Activated CD8-positive, alpha-beta memory T cell treated with anti-CD3 and anti-CD28 coated beads, Interleukin-2, amount 50 U/mL, for 4 hours (primary cell): ENCODE measurements around the gene SNTG2.

Experiments
- DNase-seq: peaks from one replicate; pipeline ENCODE4 v3.0.0-alpha.2; 2020

The SNTG2 gene

DNA sequence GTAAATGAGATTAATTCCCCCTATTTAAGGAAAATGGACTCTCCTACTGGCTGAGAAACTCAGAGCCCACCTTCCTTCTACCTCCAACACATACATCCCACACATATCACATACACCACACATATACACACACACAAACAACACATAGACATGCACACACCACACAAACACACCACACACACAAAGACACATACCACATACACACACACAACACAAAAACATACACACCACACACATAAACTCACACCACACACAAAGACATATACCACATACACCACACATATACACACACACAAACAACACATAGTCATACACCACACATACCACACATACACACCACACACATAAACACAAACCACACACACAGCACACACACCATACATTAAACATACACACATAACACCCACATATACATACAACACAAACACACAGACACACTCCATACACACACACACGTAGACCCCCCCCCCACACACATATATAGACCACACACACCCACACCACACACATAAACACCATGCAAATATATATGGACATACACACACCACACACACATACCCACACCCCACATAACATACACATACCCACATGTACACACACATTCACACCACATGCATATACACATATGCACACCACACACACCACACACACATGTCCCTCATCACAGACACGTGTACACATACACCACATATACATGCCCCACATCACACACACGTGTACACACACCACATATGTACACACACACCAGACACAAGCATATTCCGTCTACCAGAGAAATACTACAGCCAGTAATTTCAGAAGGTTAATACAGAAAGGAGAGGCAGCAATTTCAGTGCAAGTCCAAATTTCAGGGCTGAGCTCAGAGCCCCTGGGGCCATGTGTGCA lies 204.3 kb downstream of the SNTG2 start:
- no peak for DNase-seq

DNA sequence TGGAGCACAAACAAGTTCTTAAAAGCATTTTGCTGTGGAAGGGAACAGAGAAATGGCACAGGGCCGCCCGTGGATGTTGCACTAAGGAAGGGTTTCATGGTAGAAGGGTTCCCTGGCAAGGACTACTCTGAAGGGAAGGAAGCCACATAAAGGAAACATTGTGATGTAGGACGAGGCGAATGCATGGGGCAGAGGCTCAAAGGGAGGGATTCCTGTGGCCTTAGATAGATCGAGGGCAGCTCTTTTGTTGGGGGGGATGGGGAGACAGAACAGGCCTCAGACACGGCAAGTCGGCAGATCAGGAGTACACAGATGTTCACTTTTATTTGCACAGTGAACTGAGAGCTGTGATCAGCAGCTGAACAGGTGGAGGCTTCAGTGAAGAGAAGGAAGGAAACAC lies 205.4 kb downstream of the SNTG2 start:
- DNase-seq = no peak

DNA sequence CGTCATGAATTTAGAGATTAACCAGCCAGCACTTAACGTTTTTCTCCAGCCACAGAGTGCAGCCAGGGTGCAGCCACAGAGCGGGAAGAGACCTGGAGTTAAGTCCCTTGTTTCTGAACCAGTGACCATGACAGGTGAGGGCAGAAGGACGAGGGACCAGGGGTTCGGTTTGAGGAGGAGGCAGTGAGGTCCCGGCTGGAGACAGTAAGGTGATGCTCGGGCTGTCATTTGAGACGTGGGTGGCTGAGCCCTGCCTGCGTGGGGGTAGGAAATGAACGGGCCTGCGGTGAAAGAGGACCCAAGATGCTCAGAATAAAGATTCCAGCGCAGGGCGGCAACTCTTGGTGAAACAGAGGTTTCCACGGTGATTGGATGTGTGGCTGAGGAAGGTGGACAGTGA lies 205.9 kb downstream of the SNTG2 start:
- DNase-seq = no peak

DNA sequence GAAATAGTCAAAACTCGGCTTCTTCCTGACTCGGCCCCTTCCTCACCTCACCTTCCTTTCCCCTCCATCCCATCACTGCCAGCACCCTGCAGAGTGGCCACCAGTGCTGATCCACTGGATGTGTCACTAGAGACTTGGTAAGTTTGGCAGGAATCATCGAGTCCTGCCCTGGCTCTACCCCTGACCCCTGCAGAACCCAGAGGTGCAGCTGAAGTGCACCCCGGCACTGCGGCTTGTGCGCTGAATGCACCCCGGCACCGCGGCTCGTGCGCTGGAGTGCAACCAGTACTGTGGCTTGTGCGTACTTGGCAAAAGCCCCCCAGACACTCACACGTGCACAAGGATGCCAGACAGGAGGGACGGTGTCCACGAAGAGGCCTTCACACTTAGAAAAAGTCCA lies 206.5 kb downstream of the SNTG2 start:
- DNase-seq = no peak

DNA sequence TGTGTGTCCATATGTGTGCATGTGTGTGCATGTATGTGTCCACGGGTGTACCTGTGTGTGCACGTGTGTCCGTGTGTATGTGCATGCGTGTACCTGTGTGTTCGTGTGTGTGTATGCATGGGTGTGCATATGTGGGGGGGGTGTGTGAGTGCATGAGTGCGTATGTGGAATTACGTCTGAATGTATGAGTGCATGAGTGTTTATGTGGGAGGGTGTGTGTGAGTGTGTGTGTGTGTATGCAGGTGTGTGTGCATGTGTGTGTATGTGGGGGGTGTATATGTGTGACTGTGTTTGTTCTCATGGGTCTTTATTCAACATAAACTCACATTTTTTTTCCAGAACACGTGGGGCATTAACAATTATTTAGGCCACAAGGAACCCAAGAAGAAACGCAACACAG lies 208.4 kb downstream of the SNTG2 start:
- no peak for DNase-seq

DNA sequence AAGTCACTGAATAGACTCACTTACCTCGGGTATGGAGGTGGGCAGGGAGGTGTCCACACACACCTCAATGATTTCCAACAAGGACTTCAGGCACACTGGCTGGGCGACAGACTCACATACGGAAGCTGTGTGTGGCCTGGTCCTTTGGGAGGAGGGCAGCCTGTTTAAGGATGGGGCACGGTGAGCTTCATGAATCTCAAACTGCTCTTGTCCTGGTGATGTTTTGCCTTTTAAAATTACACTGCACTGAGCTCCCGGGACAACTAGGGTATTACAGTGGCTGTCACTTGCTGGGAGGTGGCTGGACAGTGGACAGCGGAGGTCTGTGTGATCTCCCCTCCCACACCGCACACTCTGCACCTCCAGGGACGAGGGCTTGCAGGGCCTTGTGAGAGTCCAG lies 211.6 kb downstream of the SNTG2 start:
- DNase-seq = no peak

DNA sequence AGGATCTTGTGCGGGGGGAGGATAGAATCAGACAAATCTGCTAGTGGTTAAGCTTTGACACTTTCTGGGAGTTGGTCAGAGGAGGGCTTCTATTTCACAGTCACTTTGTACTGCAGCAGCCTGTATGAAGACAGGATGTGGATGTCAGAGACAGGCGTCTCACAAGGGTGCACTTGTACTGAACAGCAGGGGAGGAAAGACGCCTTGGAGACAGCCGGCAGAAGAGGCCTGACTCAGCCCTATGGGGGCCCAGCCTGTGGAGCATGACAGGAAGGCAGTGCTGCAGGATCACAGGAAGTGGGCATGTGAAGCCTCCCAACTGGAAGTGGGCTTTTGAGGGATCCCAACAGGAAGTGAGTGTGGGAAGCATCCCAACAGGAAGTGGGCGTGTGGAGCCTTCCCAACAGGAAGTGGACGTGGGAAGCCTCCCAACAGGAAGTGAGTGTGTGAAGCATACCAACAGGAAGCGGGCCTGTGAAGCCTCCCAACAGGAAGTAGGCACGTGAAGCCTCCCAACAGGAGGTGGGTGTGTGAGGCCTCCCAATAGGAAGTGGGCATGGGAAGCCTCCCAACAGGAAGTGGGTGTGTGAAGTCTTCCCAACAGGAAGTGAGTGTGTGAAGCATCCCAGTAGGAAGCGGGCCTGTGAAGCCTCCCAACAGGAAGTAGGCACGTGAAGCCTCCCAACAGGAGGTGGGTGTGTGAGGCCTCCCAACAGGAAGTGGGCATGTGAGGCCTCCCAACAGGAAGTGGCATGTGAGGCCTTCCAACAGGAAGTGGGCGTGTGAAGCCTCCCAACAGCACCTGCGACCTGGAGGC lies 212.3 kb downstream of the SNTG2 start:
- no peak for DNase-seq

DNA sequence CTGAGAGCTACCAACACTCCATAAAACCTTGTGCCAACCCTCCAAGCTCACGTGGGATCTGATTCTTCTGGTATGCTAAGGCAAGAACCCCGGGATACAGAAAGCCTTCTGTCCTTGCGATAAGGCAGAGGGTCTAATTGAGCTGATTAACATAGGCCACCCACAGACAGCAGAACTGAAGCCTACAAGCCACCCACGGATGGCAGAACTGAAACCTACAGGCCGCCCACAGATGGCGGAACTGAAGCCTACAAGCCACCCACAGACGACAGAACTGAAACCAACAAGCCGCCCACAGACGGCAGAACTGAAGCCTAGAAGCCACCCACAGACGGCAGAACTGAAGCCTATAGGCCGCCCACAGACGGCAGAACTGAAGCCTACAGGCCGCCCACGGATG lies 216.3 kb downstream of the SNTG2 start:
- no peak for DNase-seq

DNA sequence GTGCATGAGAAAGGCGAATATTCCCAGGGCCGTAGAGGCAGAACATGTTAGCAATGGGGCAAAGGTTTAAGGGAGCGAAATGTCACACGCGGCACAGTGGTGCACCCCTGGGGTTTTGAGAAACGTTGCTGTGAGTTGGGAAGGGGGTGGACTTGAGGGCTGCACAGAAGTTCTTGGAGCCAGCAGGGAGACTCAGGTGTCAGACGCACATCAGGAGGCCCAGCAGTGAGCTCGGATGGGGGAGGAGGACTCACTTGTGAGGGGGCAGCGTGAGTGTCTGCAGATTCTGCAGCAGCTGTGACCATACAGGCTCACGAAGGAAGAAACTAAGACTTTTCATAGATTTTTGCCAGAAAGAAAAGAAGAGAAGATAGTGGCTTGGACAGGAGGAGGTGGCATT lies 218.2 kb downstream of the SNTG2 start:
- no peak for DNase-seq

DNA sequence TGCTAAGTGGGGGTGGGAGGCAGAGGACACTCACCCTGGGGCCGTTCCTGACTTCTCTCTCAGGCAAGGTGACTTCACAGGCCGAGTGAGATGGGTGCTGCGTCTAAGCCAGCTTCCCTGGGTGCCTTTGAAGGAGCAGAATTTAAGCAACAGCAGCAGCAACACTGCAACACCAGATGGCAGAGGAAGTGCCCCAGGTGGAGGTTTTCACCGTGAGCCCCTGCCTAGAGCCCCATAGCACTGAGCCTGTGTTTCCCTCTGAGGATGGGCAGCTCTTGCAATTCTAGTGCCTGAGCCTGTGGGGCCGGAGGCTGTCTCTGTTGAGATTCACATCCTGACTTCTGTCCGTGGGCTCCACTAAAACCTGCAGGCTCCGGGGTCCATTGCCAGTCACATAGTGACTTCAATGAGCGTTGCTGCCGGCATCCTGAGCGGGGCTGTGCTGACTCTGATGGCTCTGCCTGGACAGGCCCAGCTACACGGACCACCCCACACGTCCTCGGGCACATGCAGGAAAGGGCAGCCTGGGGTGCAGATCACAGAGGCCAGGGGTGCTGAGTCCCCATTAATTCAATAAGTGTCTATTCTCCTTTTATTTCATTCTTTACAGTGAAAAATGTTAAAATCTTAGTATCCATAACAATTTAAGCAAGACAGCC lies 218.8 kb downstream of the SNTG2 start:
- no peak for DNase-seq

DNA sequence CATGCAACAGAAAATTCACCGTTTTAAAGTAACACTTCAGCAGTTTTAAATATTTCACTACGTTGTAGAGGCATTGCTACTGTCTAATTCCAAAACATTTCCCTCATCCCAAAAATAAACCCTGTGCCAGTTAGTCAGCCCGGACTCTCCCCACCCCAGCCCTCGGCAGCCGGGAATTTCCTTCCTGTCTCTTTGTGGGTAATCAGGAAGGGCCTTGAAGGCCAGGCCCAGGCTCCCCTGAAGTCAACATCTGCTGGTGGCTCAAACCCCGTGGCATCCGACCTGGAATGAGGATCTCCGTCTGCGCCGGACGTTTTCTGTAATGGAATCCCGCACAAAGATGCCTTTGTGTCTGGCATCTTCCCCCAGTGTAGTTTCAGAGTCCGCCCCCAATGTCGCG lies 219.6 kb downstream of the SNTG2 start:
- no peak for DNase-seq

DNA sequence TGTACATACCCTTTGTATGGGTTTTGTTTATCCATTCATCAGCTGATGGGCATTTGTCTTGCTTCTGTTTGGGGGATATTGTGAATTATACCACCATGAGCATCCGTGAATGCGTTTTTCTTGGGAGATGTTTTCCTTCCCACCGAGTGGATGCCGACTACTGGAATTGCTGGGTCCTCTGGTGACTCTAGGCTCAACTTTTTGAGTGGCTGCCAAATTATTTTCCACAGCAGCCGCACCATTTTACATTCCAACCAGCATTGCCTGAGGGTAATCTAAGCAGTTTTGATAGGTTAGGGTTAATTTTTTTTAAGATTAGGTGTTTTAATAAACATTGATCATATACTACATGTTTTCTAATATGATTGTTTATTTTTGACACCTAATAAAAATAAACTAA lies 220.1 kb downstream of the SNTG2 start:
- DNase-seq = no peak

DNA sequence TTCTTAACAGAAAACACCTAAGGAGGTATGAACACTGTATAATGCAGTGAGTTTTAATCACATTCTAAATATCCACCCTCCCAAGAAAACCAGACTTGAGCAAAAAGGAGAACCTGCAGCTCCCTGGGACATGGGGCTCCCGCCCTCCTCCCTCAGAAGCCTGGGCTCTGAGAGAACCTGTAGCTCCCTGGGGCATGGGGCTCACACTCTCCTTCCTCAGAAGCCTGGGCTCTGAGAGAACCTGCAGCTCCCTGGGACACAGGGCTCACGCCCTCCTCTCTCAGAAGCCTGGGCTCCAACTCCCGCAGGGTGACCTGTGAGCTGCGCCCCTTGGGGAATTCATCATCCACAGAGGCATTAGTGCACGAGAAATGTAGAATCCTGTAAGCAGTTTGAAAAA lies 222.9 kb downstream of the SNTG2 start:
- no peak for DNase-seq

DNA sequence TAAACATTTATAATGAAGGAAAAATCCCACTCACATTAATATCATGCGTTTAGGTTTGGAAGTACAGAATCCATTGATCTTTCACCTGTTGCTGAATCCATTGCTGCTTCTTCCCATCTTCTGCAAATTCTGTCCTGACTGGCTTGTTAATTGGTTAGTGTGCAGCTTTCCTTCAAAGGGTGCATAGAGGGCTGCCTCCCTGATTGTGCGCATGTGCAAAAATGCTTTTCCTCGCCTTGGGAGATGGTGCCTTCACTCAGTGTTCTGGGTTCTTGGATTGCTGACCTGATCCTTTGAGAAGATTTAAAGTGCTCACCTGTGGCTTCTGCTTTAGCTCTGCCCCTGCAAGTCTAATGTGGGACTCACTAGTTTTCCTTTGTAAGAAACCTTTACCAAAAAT lies 231.2 kb downstream of the SNTG2 start:
- no peak for DNase-seq

DNA sequence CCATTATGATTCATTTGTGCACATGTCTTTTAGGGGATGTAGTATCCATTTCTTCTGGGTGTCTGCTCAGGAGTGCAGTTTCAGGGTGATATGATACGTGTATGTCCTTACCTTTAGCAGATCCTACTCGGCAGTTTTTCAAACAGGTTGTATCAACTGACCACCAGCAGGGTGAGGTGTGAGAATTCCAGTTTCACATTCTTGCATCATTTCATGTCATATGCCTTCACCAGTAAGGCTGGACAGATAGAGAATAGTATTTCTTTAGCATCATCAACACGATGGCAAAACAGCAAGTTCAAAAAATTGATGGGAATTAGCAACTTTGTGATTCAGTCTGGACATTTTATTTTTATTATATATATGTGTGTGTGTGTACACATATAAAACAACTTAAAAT lies 232.7 kb downstream of the SNTG2 start:
- DNase-seq = no peak

DNA sequence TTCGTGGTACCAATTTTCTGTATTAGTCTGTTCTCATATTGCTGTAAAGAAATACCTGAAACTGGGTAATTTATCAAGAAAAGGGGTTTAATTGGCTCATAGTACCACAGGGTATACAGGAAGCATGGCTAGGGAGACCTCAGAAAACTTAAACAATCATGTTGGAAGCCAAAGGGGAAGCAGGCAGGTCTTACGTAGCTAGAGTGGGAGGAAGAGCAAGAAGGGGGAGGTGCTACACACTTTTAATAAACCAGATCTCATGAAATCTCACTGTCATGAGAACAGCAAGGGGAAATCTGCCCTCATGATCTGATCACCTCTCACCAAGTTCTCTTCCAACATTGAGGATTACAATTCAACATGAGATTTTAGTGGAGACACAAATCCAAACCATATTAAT lies 235.8 kb downstream of the SNTG2 start:
- DNase-seq = no peak

DNA sequence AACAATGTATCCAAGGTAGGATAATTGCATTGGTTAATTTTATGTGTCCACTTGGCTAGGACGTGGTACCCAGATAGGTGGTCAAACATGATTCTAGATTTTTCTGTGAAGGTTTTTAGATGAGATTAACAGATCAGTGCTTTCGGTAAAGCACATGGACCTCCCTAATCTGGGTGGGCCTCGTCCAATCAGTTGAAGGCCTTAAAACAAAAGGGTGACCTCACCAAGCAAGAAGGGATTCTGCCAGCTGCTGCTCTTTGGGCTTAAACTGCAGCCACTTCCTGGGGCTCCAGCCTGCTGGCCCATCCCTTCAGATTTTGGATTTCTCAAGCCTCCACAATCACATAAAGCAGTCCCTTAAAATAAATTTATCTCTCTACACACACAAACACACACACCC lies 236.5 kb downstream of the SNTG2 start:
- DNase-seq = no peak

DNA sequence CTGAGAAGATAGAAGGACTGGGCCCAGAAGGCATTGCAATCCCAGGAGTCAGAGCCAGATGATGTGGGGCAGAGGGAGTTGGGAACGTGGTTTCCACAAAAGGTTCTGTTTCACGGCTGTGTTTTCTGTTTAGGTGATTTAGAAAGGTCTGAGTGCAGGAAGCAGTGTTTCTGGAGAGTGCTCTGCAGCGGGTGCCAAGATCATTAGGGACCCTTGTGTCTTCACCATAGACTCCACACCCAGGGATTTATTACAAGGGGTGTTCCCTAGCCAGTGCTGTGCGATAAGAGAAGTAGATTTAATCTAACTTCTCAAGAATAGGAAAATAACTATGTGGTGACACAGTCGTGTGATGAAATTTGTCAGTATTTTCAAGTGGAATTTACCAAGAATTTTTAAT lies 241.5 kb downstream of the SNTG2 start:
- no peak for DNase-seq

DNA sequence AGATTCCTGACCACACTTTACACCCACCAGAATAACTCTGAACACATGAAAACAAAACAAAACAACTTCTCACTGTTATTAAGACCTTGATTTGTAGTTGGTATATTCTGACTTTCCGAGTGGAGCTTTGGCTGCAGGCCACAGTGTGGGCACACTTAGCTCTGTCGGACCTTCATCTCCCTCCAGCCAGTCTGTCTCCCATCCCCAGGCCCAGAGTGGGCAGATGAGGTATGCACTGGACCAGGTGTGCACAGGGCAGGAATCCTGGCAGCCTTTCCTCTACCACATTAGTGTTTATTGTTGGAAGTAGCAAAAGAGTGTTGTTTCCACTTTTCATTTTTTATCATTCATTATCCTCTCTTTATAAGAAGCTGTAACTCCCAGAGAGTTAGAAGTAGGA lies 243.2 kb downstream of the SNTG2 start:
- DNase-seq = no peak

DNA sequence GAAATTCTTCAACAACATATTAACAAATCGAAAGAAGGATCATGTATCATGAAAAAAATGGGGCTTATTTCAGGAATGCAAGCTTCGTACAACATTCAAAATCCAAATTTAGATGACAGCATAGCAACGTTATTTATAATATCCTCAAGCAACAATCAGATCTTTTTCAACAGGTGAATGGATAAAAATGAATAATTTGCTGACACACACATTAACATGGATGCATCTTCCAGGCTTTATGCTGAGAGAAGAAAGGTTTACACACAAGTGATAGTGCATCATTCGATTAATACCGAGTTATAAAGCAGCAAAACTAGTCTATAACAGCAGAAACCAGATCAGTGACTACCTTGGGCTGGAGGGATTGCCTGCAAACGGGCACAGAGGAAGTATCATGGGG lies 253.1 kb downstream of the SNTG2 start:
- no peak for DNase-seq

DNA sequence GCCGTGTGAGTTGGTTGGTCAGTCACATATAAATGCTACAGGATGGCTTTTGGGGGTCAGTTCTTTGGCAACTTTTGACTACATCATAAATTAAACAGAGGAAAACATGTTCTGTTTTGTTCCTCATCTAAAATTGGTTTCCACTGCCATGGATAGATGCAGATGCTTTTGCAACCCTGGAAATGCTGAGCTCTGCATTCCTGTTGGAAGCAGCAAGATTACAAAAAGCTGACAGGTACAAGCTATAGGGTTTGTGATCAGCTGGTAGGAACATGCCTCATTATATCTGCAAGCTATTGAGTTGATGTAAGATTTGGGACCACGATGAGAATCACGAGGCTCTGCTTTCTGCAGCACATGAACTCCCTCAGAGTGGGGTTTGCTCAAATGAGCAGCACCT lies 255.2 kb downstream of the SNTG2 start:
- no peak for DNase-seq

DNA sequence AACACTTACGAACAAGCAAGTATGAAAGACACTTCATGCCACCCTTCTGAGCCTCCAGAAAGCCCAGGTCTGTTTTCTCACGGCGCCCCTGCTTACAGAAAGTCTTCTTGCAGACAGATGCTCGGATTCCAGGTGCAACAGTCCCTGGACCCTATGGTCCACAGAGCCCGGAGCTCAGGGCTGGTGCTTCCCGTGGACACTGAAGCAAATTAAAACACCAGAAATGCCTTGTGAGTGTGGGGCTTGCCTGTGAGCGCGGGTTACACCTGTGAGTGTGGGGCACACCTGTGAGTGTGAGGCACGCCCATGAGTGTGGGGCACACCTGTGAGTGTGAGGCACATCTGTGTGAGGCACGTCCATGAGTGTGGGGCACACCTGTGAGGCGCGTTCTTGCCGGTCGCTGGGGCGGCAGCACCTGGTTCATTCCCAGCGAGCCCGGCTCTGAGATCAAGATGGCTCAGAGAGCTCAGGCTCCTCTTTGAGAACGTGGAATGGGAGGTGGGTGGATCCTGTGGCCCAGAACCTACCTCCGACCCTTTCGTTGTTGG lies 257.4 kb downstream of the SNTG2 start:
- no peak for DNase-seq

DNA sequence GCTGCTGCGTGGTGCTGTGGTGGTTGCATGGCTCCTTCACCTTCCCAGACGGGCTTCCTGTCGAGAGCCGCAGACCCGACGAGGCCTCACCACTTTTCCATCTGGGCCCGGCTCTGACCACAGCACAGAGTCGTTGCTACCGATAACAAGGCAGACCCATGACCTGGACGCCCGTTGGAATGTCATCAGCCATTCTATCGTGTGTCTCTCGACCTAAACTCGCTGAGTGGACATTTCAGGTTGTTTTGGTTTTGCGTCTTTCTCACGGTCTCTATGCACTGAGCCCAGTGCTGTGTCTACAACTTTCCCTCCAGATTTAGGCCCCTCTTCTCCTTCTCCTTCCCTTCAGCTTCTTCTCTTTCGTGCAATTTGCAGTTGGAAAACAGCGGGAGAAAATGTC lies 257.9 kb downstream of the SNTG2 start:
- no peak for DNase-seq

DNA sequence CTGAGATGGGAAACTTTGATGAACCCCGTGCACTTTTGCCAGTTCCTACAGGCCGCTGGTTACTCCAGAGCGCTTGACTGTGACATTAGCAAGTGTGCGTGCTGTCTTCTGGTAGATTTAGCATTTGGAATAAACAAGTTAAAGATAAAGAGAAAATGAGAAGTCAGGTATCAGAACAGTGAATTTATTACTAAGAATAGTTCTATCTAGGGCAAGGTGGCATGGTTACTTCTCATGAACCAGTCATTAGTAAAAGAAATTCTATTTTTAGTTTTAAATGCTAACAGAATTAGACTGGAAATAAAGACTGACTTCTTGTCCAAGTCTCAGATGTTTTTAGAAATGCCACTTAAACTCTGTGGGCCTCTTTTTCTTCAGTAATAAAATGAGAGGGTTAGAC lies 258.6 kb downstream of the SNTG2 start:
- DNase-seq = no peak
